GM12865 (cell line): ENCODE results near the gene ADARB1.

Experiments
- DNase-seq: peaks from one replicate; pipeline ENCODE4 v3.0.0; 2010; ENCODE audit warnings: low read depth
- H3K4me3 ChIP-seq: 2 replicates; pipeline ENCODE4 v1.5.1; 2011; ENCODE audit warnings: mild to moderate bottlenecking, low read depth, low read length, control low read depth
- CTCF ChIP-seq: IDR thresholded peaks from 2 replicates; pipeline ENCODE4 v1.5.1; 2011; ENCODE audit warnings: low read length, control low read depth, low read depth, inconsistent platforms; ENCODE audit not compliant: insufficient read depth; ENCODE audit errors: missing control alignments

The ADARB1 gene

GRCh38 chr21:45118099-45118498 is 43.7 kb downstream of the ADARB1 start:
- no peak for TF ChIP-seq CTCF
- no peak for DNase-seq
- H3K4me3 ChIP-seq = no peak overlapping the region

GRCh38 chr21:45119812-45120211 is 45.4 kb downstream of the ADARB1 start:
- TF ChIP-seq CTCF = no peak
- H3K4me3 ChIP-seq = no peak overlapping the region
- no peak for DNase-seq

- DNase-seq = no peak
- H3K4me3 ChIP-seq = no peak overlapping the region
- TF ChIP-seq CTCF = no peak
Observed at GRCh38 chr21:45120975-45121374, 46.6 kb downstream of the ADARB1 start.

- H3K4me3 ChIP-seq = no peak overlapping the region
- no peak for DNase-seq
- TF ChIP-seq CTCF = no peak
Observed at GRCh38 chr21:45122030-45122429, 47.6 kb downstream of the ADARB1 start.

GRCh38 chr21:45122432-45123132 is 48.2 kb downstream of the ADARB1 start:
- no peak for DNase-seq
- no peak overlapping the region for H3K4me3 ChIP-seq
- no peak for TF ChIP-seq CTCF

- DNase-seq = no peak
- H3K4me3 ChIP-seq = no peak overlapping the region
- no peak for TF ChIP-seq CTCF
Observed at GRCh38 chr21:45123440-45123839, 49.1 kb downstream of the ADARB1 start.

- TF ChIP-seq CTCF = no peak
- no peak for DNase-seq
- no peak overlapping the region for H3K4me3 ChIP-seq
Observed at GRCh38 chr21:45124596-45124995, 50.2 kb downstream of the ADARB1 start.
